SKM-1 treated with dmso at 0.1 percent for 144 hours (cell line): ENCODE results near the gene PCDHGA2.
"Not testable (repeated sequence)": the region's sequence is repeated elsewhere in the genome, so short reads cannot be mapped to it uniquely, and the experiment has no call there.

ENCODE experiments used
- DNase-seq: peaks from one replicate; lab custom pipeline; 2025; ENCODE audit not compliant: unreplicated experiment; lab: John Stamatoyannopoulos, UW

The PCDHGA2 gene

DNA sequence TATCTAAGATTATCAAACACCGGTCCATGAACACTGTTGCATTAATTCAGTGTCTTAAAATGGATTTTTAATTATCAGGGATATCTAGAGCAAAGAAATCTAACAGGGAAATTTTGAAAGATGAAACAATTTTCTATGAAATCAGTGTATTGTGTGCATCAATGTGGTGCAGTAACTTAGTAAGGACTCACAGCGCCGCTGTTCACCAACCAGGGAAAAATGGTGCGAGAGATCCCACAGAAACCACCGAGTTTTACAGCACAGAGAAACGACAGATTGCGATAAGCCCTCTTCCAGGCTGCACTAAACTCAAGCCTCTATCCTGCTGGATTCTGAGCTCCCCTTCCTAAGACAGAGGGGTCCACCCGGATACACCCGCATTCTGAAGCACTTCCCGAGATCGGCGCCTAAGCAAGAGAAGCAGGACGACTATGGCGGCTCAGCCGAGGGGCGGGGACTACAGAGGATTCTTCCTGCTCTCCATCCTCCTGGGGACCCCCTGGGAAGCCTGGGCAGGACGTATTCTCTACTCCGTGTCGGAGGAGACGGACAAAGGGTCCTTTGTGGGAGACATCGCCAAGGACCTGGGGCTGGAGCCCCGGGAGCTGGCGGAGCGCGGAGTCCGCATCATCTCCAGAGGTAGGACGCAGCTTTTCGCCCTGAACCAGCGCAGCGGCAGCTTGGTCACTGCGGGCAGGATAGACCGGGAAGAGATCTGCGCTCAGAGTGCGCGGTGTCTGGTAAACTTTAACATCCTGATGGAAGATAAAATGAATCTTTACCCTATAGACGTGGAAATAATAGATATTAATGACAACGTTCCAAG lies 44.1 kb downstream of the PCDHGA2 start, which contains the start of gene PCDHGA7:
TSS of gene PCDHGA7 (plus strand) at position 274 of the 826 bp plus-strand sequence. CDS start at position 432, 158 bp downstream.
- DNase-seq = no peak

DNA sequence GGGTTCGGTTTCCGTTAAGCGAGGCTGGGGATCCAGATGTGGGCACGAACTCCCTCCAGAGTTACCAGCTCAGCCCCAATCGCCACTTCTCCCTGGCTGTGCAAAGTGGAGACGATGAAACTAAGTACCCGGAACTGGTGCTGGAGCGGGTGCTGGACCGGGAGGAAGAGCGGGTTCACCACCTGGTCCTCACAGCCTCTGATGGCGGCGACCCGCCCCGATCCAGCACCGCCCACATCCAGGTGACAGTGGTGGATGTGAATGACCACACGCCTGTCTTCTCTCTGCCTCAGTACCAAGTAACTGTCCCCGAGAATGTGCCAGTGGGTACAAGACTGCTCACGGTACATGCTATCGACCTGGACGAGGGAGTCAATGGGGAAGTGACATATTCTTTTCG lies 44.8 kb downstream of the PCDHGA2 start:
- DNase-seq = no peak

DNA sequence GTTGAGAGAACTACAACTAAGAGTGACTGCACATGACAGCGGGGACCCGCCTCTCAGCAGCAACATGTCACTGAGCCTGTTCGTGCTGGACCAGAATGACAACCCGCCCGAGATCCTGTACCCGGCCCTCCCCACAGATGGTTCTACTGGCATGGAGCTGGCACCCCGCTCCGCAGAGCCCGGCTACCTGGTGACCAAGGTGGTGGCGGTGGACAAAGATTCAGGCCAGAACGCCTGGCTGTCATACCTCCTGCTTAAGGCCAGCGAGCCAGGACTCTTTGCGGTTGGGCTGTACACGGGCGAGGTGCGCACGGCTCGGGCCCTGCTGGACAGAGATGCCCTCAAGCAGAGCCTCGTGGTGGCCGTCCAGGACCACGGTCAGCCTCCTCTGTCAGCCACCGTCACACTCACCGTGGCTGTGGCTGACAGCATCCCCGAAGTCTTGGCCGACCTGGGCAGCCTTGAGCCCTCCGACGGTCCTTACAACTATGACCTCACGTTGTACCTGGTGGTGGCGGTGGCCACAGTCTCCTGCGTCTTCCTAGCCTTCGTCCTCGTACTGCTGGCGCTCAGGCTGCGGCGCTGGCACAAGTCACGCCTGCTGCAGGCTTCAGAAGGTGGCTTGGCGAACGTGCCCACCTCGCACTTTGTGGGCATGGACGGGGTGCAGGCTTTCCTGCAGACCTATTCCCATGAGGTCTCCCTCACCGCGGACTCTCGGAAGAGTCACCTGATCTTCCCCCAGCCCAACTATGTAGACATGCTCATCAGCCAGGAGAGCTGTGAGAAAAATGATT lies 46.1 kb downstream of the PCDHGA2 start:
- DNase-seq = no peak

DNA sequence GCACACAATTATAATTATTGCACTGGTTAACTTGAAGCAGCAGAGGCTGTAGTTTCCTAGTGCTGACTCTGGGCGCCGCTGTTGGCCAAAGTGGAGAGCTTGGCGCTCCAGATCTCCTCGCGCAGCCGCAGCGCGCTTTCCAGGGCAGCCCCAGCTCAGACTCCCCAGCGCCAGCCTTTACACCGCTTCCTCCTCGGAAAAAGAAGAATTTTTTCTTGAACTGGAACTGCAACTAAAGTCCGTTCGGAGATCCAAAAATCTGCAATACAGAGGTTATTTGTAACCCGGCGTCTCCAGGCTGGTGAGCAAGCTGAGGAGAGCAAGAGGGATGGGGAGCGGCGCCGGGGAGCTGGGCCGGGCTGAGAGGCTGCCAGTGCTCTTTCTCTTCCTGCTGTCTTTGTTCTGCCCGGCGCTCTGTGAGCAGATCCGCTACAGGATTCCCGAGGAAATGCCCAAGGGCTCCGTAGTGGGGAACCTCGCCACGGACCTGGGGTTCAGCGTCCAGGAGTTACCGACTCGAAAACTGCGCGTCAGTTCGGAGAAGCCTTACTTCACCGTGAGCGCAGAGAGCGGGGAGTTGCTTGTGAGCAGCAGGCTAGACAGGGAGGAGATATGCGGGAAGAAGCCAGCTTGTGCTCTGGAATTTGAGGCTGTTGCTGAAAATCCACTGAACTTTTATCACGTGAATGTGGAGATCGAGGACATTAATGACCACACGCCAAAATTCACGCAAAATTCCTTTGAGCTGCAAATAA lies 49.2 kb downstream of the PCDHGA2 start, which contains the start of gene PCDHGB4:
TSS of gene PCDHGB4 (plus strand) at position 142 of the 755 bp plus-strand sequence. CDS start at position 329, 187 bp downstream.
- not testable (repeated sequence) for DNase-seq

DNA sequence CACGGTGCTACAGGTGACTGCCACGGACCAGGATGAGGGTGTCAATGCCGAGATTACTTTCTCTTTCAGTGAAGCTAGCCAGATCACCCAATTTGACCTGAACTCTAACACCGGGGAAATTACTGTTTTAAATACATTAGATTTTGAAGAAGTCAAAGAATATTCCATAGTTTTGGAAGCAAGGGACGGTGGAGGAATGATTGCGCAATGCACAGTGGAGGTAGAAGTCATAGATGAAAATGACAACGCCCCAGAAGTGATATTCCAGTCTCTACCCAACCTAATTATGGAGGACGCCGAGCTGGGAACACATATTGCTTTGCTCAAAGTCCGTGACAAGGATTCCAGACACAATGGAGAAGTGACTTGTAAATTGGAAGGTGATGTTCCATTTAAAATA lies 50.1 kb downstream of the PCDHGA2 start:
- no peak for DNase-seq

DNA sequence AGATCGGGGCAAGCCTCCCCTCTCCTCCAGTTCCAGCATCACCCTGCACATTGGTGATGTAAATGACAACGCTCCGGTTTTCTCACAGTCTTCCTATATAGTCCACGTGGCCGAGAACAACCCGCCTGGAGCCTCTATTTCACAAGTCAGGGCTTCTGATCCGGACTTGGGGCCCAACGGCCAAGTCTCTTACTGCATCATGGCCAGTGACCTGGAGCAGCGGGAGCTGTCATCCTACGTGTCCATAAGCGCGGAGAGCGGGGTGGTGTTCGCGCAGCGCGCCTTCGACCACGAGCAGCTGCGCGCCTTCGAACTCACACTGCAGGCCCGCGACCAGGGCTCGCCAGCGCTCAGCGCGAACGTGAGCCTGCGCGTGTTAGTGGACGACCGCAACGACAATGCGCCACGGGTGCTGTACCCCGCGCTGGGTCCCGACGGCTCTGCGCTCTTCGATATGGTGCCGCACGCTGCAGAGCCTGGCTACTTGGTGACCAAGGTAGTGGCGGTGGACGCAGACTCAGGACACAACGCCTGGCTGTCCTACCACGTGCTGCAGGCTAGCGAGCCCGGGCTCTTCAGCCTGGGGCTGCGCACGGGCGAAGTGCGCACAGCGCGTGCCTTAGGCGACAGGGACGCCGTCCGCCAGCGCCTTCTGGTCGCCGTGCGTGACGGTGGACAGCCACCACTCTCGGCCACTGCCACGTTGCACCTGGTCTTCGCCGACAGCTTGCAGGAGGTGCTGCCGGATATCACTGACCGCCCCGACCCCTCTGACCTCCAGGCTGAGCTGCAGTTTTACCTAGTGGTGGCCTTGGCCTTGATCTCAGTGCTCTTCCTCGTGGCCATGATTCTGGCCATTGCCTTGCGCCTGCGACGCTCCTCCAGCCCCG lies 50.8 kb downstream of the PCDHGA2 start:
- DNase-seq = no peak

DNA sequence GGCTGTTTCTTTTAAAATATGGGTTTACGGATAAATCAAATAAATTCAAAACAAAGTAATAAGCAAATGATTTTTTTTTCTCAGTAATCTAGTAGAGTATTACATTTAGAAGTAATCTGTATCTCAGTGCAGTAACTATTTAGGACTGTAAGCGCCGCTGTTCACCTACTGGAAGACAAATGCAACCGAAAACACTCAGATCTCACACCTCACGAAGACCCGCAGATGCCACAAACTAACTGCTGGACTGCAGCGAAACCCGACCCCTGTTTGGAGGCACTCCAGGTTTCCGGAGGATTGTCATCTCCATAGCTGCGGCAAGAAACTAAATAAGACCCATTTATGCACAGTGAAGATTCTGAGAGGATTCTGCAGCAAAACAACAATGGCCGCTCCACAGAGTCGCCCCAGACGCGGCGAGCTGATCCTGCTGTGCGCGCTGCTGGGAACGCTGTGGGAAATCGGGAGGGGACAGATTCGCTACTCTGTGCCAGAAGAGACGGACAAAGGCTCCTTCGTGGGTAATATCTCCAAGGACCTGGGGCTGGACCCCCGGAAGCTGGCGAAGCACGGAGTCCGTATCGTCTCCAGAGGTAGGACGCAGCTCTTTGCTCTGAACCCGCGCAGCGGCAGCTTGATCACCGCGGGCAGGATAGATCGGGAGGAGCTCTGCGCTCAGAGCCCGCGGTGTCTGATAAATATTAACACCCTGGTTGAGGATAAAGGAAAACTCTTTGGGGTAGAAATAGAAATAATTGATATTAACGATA lies 54.1 kb downstream of the PCDHGA2 start, which contains the start of gene PCDHGA8:
TSS of gene PCDHGA8 (plus strand) at position 205 of the 770 bp plus-strand sequence. CDS start at position 386, 181 bp downstream.
- DNase-seq = no peak
